Measurements from ENCODE around the gene TYW1.
"Not testable (repeated sequence)": the region's sequence is repeated elsewhere in the genome, so short reads cannot be mapped to it uniquely, and the experiment has no call there.

The TYW1 gene

GRCh38 chr7:67257779-67258178 lies 261.1 kb downstream of the TYW1 start:
- DNase-seq, result not testable (repeated sequence)

GRCh38 chr7:67259363-67259762 lies 262.7 kb downstream of the TYW1 start:
- DNase-seq, result not testable (repeated sequence)

GRCh38 chr7:67260166-67260586 lies 263.5 kb downstream of the TYW1 start:
- not testable (repeated sequence) for DNase-seq

GRCh38 chr7:67264000-67264399 lies 267.4 kb downstream of the TYW1 start:
- DNase-seq, result not testable (repeated sequence)

- not testable (repeated sequence) for DNase-seq
These were observed 269.4 kb downstream of the TYW1 start for GRCh38 chr7:67266070-67266469.

- no peak for DNase-seq
These were observed 271.3 kb downstream of the TYW1 start for GRCh38 chr7:67267914-67268313.

- DNase-seq, result not testable (repeated sequence)
These were observed 273.3 kb downstream of the TYW1 start for GRCh38 chr7:67269916-67270315.
